K562 (cell line): ENCODE results near the gene CDYL. TPM values are rescaled to one million over a fixed set of nuclear protein-coding genes. Genes with fewer than 3 reads are reported as not detected.

Experiments
- ARNT ChIP-seq, 2 experiments: fragments of 450-650 bp; IDR thresholded peaks; 2 replicates each; pipeline ENCODE4 v1.6.1; 2016; ENCODE audit warnings: mild to moderate bottlenecking in 1 of 2
- CC2D1A ChIP-seq: fragments of 450-650 bp; IDR thresholded peaks from 2 replicates; pipeline ENCODE4 v1.6.1; 2017; ENCODE audit warnings: mild to moderate bottlenecking
- CXXC5 ChIP-seq: fragments of 250-450 bp; sonication (Bioruptor Pico); IDR thresholded peaks from 2 replicates; pipeline ENCODE4 v1.8.0; 2022; ENCODE audit warnings: inconsistent platforms, mild to moderate bottlenecking, moderate library complexity
- DACH1 ChIP-seq: fragments of 450-650 bp; IDR thresholded peaks from 2 replicates; pipeline ENCODE4 v1.6.1; 2018; ENCODE audit not compliant: partially characterized antibody
- ELF1 ChIP-seq: fragments of 200-800 bp; sonication (Bioruptor generic); IDR thresholded peaks from 2 replicates; pipeline ENCODE4 v1.6.1; 2016; ENCODE audit warnings: missing genetic modification characterization, missing compliant biosample characterization
- FOS ChIP-seq: IDR thresholded peaks from 3 replicates; pipeline ENCODE4 v1.6.1; 2011; ENCODE audit not compliant: insufficient read length; ENCODE audit errors: extremely low read depth
- GABPA ChIP-seq: fragments of 200-800 bp; sonication (Bioruptor generic); conservative IDR thresholded peaks from 2 replicates; pipeline ENCODE4 v1.6.1; 2016; ENCODE audit warnings: low read depth, missing genetic modification characterization, missing compliant biosample characterization
- GTF2F1 ChIP-seq: IDR thresholded peaks from 2 replicates; pipeline ENCODE4 v1.6.1; 2011; ENCODE audit warnings: low read depth, low read length, improper control_type of control experiment
- IFI16 ChIP-seq: fragments of 250-450 bp; sonication (Bioruptor Pico); IDR thresholded peaks from 2 replicates; pipeline ENCODE4 v2.1.2; 2022; ENCODE audit warnings: mild to moderate bottlenecking, inconsistent platforms
- JUNB ChIP-seq: fragments of 450-650 bp; formaldehyde crosslinking; conservative IDR thresholded peaks from 2 replicates; pipeline ENCODE4 v1.4.0; 2020; ENCODE audit warnings: mild to moderate bottlenecking
- MAZ ChIP-seq, 2 experiments: fragments of 450-650 bp in 1 of 2; sonication (generic) in 1 of 2; formaldehyde crosslinking; IDR thresholded peaks in 1 of 2; conservative IDR thresholded peaks in 1 of 2; 2 replicates each; pipeline versions ENCODE4 v1.4.0 to v1.5.0; 2020; ENCODE audit warnings: mild to moderate bottlenecking in 1 of 2, missing genetic modification reagents in 1 of 2
- NR2C2 ChIP-seq, 2 experiments: fragments of 200-800 bp in 1 of 2; sonication (Bioruptor generic) in 1 of 2; sonication (generic) in 1 of 2; formaldehyde crosslinking in 1 of 2; IDR thresholded peaks; 2 replicates each; pipeline versions ENCODE4 v1.6.1 to v1.8.0; 2016 to 2022; ENCODE audit warnings: mild to moderate bottlenecking in 1 of 2, missing compliant biosample characterization in 1 of 2, missing genetic modification characterization in 1 of 2, missing genetic modification reagents in 1 of 2
- POLR2AphosphoS5 ChIP-seq: IDR thresholded peaks from 2 replicates; pipeline ENCODE4 v1.6.1; 2011; ENCODE audit warnings: mild to moderate bottlenecking, low read depth, low read length, moderate library complexity; ENCODE audit not compliant: control insufficient read depth, insufficient read depth
- RFX5 ChIP-seq: IDR thresholded peaks from 2 replicates; pipeline ENCODE4 v1.6.1; 2011; ENCODE audit warnings: low read depth, mild to moderate bottlenecking, improper control_type of control experiment, low read length
- SIX5 ChIP-seq, 2 experiments: IDR thresholded peaks; 2 replicates each; pipeline ENCODE4 v1.6.1; 2011; ENCODE audit warnings: low read length in 2 of 2, borderline replicate concordance in 1 of 2, low read depth in 1 of 2, mild to moderate bottlenecking in 1 of 2, moderate library complexity in 1 of 2; ENCODE audit not compliant: insufficient read depth in 1 of 2
- ZBED1 ChIP-seq: IDR thresholded peaks from 2 replicates; pipeline ENCODE4 v1.6.1; 2014
- ZNF445 ChIP-seq: fragments of 250-450 bp; sonication (Bioruptor Pico); IDR thresholded peaks from 2 replicates; pipeline ENCODE4 v1.4.0; 2020; ENCODE audit warnings: low read depth, mild to moderate bottlenecking, moderate library complexity
- ZSCAN29 ChIP-seq: fragments of 450-650 bp; IDR thresholded peaks from 2 replicates; pipeline ENCODE4 v1.6.1; 2017
- polyA plus RNA-seq, 8 experiments: library from polyadenylated mRNA; depleted of rRNA in 4 of 8; stranded (reverse) in 5 of 8; unstranded in 3 of 8; fragments of >200 nt; fragmentation: Nextera tagmentation in 2 of 8; fragmentation: Illumina TruSeq in 1 of 8; extraction: Ambion mirVana in 2 of 8; extraction: Trizol in 1 of 8; gene quantifications; 2 replicates each; pipeline versions ENCODE4 v1.2.1 to v1.2.3, GENCODE V29; 2011 to 2014; ENCODE audit warnings: inconsistent platforms in 1 of 8, missing spikeins in 1 of 8
- total RNA-seq, 7 experiments: library from RNA; depleted of rRNA in 6 of 7; stranded (reverse); fragments of >200 nt in 6 of 7; fragmentation: Illumina TruSeq in 2 of 7; extraction: Trizol in 2 of 7; gene quantifications; 2 replicates each; pipeline versions ENCODE4 v1.2.1 to v1.2.3, GENCODE V29; 2011 to 2021; ENCODE audit warnings: low replicate concordance in 1 of 7
- TF ChIP-seq, protein P1 (sequence below): fragments of 450-650 bp; IDR thresholded peaks from 2 replicates; pipeline ENCODE4 v1.6.1; 2017; ENCODE audit warnings: mild to moderate bottlenecking, moderate library complexity
- TF ChIP-seq, protein P2 (sequence below): sonication (generic); formaldehyde crosslinking; IDR thresholded peaks from 2 replicates; pipeline ENCODE4 v1.8.0; 2022; ENCODE audit warnings: mild to moderate bottlenecking, low read depth, missing genetic modification reagents
- TF ChIP-seq, protein P3 (sequence below), 3 experiments: fragments of 200-800 bp in 1 of 3; fragments of 250-450 bp in 1 of 3; fragments of 450-650 bp in 1 of 3; sonication (Bioruptor Pico) in 1 of 3; sonication (Bioruptor generic) in 1 of 3; formaldehyde crosslinking in 1 of 3; IDR thresholded peaks; 2 replicates each; pipeline versions ENCODE4 v1.6.1 to v1.8.0; 2016 to 2022; ENCODE audit warnings: mild to moderate bottlenecking in 2 of 3, missing genetic modification characterization in 2 of 3, missing compliant biosample characterization in 1 of 3, moderate library complexity in 1 of 3
- TF ChIP-seq, protein P4 (sequence below): fragments of 250-450 bp; sonication (Bioruptor Pico); IDR thresholded peaks from 2 replicates; pipeline ENCODE4 v1.5.0; 2020; ENCODE audit warnings: mild to moderate bottlenecking

CDYL gene
- total and polyA plus RNA-seq, 9 of the 15 experiments (the other 6 are each of a cell fraction or from before 2014, with no cell fraction given): 8.1 to 45.8 (median 40.8) TPM

DNA sequence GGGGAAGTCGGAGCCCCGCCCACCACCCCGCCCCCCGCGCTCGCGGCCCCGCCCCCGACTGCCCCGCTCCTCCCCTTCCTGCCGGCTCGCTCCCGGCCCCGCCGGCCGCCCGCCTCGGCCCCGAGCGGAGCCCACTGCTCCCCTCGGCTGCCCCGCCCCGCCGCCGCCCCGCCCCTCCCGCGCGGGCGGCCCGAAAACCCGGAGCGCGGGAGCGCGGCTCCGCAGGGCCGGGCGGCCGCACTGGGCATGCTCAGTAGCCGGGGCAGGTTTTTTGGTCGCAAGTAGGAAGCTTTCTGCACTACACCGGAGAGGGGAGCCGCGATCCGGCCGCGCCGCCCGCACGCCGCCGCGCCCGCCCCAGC is at the start of gene CDYL (continued):
- TF ChIP-seq IFI16 (no peak), DACH1 (no peak), ZBED1 (no peak), POLR2AphosphoS5 (0 out of 2 replicates have a peak, but pooled peaks have one; percentile 41), ZNF445 (no peak), GTF2F1 (no peak), SIX5 (IDR thresholded peaks at IDR 0.05; ENCODE audit: borderline replicate concordance in 1 of 2, insufficient read depth in 1 of 2, low read depth in 1 of 2, low read length in 2 of 2) (no peak), GABPA (tag) (peak; percentile 63), MAZ (CRISPR knock-in tag; conservative IDR thresholded peaks at IDR 0.05 in 1 of 2, IDR thresholded peaks at IDR 0.05 in 1 of 2) (peak; percentile 73 to 84; a peak in 3 of 4 replicates), RFX5 (no peak), ZSCAN29 (no peak), ELF1 (tag) (peak; percentile 60), CC2D1A (no peak), CXXC5 (peak; percentile 72), FOS (no peak), NR2C2 (CRISPR knock-in tag; IDR thresholded peaks at IDR 0.05) (no peak), NR2C2 (tag; IDR thresholded peaks at IDR 0.05) (no peak), ARNT (IDR thresholded peaks at IDR 0.05) (no peak), JUNB (CRISPR knock-in tag) (no peak)
- TF ChIP-seq, protein P1, sequence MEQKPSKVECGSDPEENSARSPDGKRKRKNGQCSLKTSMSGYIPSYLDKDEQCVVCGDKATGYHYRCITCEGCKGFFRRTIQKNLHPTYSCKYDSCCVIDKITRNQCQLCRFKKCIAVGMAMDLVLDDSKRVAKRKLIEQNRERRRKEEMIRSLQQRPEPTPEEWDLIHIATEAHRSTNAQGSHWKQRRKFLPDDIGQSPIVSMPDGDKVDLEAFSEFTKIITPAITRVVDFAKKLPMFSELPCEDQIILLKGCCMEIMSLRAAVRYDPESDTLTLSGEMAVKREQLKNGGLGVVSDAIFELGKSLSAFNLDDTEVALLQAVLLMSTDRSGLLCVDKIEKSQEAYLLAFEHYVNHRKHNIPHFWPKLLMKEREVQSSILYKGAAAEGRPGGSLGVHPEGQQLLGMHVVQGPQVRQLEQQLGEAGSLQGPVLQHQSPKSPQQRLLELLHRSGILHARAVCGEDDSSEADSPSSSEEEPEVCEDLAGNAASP: no peak
- TF ChIP-seq, protein P2, sequence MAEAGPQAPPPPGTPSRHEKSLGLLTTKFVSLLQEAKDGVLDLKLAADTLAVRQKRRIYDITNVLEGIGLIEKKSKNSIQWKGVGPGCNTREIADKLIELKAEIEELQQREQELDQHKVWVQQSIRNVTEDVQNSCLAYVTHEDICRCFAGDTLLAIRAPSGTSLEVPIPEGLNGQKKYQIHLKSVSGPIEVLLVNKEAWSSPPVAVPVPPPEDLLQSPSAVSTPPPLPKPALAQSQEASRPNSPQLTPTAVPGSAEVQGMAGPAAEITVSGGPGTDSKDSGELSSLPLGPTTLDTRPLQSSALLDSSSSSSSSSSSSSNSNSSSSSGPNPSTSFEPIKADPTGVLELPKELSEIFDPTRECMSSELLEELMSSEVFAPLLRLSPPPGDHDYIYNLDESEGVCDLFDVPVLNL (CRISPR knock-in tag): no peak
- TF ChIP-seq, protein P3, sequence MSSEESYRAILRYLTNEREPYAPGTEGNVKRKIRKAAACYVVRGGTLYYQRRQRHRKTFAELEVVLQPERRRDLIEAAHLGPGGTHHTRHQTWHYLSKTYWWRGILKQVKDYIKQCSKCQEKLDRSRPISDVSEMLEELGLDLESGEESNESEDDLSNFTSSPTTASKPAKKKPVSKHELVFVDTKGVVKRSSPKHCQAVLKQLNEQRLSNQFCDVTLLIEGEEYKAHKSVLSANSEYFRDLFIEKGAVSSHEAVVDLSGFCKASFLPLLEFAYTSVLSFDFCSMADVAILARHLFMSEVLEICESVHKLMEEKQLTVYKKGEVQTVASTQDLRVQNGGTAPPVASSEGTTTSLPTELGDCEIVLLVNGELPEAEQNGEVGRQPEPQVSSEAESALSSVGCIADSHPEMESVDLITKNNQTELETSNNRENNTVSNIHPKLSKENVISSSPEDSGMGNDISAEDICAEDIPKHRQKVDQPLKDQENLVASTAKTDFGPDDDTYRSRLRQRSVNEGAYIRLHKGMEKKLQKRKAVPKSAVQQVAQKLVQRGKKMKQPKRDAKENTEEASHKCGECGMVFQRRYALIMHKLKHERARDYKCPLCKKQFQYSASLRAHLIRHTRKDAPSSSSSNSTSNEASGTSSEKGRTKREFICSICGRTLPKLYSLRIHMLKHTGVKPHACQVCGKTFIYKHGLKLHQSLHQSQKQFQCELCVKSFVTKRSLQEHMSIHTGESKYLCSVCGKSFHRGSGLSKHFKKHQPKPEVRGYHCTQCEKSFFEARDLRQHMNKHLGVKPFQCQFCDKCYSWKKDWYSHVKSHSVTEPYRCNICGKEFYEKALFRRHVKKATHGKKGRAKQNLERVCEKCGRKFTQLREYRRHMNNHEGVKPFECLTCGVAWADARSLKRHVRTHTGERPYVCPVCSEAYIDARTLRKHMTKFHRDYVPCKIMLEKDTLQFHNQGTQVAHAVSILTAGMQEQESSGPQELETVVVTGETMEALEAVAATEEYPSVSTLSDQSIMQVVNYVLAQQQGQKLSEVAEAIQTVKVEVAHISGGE (CRISPR knock-in tag; IDR thresholded peaks at IDR 0.05): peak in 1 of 3 experiments; percentile 89; a peak in 2 of 6 replicates
- TF ChIP-seq, protein P4, sequence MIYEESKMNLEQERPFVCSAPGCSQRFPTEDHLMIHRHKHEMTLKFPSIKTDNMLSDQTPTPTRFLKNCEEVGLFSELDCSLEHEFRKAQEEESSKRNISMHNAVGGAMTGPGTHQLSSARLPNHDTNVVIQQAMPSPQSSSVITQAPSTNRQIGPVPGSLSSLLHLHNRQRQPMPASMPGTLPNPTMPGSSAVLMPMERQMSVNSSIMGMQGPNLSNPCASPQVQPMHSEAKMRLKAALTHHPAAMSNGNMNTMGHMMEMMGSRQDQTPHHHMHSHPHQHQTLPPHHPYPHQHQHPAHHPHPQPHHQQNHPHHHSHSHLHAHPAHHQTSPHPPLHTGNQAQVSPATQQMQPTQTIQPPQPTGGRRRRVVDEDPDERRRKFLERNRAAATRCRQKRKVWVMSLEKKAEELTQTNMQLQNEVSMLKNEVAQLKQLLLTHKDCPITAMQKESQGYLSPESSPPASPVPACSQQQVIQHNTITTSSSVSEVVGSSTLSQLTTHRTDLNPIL (CRISPR knock-in tag): no peak
